Transverse colon (tissue), 4 donors: ENCODE measurements around the gene INAVA.

ENCODE experiments used
- EP300 ChIP-seq: sonication (generic); formaldehyde crosslinking; IDR thresholded peaks from one replicate; pipeline ENCODE4 v1.6.1; 2017; ENCODE audit warnings: antibody characterized with exemption, low read depth
- POLR2A ChIP-seq: fragments of 450-650 bp; IDR thresholded peaks from one replicate; pipeline ENCODE4 v1.6.1; 2016; ENCODE audit warnings: antibody characterized with exemption, mild to moderate bottlenecking, moderate library complexity
- POLR2AphosphoS5 ChIP-seq, 3 donors: sonication (generic); formaldehyde crosslinking; IDR thresholded peaks; one replicate each; pipeline ENCODE4 v1.6.1; 2016; ENCODE audit warnings: antibody characterized with exemption in 3 of 3
- TF ChIP-seq, protein P1 (sequence below), 5 experiments: fragments of 200-600 bp in 3 of 5; fragments of 450-650 bp in 2 of 5; sonication (generic) in 3 of 5; IDR thresholded peaks; 1 replicate in 2 of 5; 2 replicates in 3 of 5; pipeline ENCODE4 v1.5.1; 2016 to 2017; ENCODE audit warnings: antibody characterized with exemption in 5 of 5, inconsistent platforms in 3 of 5, mild to moderate bottlenecking in 2 of 5, moderate library complexity in 1 of 5

DNA sequence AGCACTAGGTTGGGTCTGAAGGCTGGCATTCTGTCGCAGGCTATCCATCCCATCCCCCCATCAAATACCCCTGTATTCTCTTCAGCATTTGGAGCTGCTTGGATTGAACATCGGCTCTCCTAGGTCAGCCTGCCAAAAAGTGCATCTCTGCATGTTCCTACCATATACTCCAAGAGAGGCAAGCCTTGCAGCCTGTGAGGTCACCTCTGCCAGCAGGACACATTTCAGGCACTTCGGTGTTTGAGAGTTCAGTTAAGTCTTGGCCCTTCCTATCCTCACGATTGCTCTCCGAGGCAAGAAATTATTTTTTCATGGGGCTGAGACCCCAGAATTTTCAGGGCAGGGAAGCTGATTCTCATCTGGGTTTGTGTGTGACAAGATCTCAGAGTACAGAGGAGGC, 19.3 kb upstream of the INAVA start:
- TF ChIP-seq, protein P1, sequence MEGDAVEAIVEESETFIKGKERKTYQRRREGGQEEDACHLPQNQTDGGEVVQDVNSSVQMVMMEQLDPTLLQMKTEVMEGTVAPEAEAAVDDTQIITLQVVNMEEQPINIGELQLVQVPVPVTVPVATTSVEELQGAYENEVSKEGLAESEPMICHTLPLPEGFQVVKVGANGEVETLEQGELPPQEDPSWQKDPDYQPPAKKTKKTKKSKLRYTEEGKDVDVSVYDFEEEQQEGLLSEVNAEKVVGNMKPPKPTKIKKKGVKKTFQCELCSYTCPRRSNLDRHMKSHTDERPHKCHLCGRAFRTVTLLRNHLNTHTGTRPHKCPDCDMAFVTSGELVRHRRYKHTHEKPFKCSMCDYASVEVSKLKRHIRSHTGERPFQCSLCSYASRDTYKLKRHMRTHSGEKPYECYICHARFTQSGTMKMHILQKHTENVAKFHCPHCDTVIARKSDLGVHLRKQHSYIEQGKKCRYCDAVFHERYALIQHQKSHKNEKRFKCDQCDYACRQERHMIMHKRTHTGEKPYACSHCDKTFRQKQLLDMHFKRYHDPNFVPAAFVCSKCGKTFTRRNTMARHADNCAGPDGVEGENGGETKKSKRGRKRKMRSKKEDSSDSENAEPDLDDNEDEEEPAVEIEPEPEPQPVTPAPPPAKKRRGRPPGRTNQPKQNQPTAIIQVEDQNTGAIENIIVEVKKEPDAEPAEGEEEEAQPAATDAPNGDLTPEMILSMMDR (IDR thresholded peaks at IDR 0.05) = no peak
- no peak for TF ChIP-seq POLR2A
- no peak for TF ChIP-seq POLR2AphosphoS5 (IDR thresholded peaks at IDR 0.05)
- no peak for TF ChIP-seq EP300
